GM19395 (cell line): ENCODE data around the gene TAS2R20.
"Not testable (repeated sequence)": the region's sequence is repeated elsewhere in the genome, so short reads cannot be mapped to it uniquely, and the experiment has no call there.

Experiments used
- ATAC-seq: cut with Tn5 transposase; IDR thresholded peaks from one replicate; pipeline ENCODE4 v1.9.1; 2021; ENCODE audit warnings: mild to moderate bottlenecking, moderate library complexity; ENCODE audit not compliant: unreplicated experiment

TAS2R20 gene

GRCh38 chr12:10998204-10998603 lies at the start of gene TAS2R20:
TAS2R20 (minus strand) TSS chr12:10998304; CDS start chr12:10997875, 429 bp downstream.
- ATAC-seq, result no peak

- not testable (repeated sequence) for ATAC-seq
These were observed 43.3 kb upstream of the TAS2R20 start for GRCh38 chr12:11041366-11041765.

- ATAC-seq, result no peak
These were observed 42.1 kb upstream of the TAS2R20 start for GRCh38 chr12:11040162-11040561.

- ATAC-seq, result no peak
These were observed 41.1 kb upstream of the TAS2R20 start for GRCh38 chr12:11039171-11039570.

GRCh38 chr12:11033959-11034358 lies 35.9 kb upstream of the TAS2R20 start:
- not testable (repeated sequence) for ATAC-seq

- ATAC-seq, result no peak
These were observed 33.2 kb upstream of the TAS2R20 start, which contains the start of gene TAS2R31 for GRCh38 chr12:11031307-11031706. TAS2R31 (minus strand) TSS chr12:11031407; CDS start chr12:11031335, 72 bp downstream.

- no peak for ATAC-seq
These were observed 28.0 kb upstream of the TAS2R20 start for GRCh38 chr12:11026118-11026517.

- ATAC-seq, result no peak
These were observed 25.3 kb upstream of the TAS2R20 start for GRCh38 chr12:11023387-11023786.

GRCh38 chr12:11022520-11022919 lies 24.4 kb upstream of the TAS2R20 start, which contains the start of gene TAS2R19:
TAS2R19 (minus strand) TSS chr12:11022620; CDS start chr12:11022571, 49 bp downstream.
- ATAC-seq, result no peak

- ATAC-seq, result no peak
These were observed 18.8 kb upstream of the TAS2R20 start for GRCh38 chr12:11016937-11017336.

GRCh38 chr12:11015775-11016430 lies 17.8 kb upstream of the TAS2R20 start:
- ATAC-seq, result no peak

GRCh38 chr12:11014234-11014633 lies 16.1 kb upstream of the TAS2R20 start:
- ATAC-seq, result no peak

GRCh38 chr12:11007608-11008007 lies 9.5 kb upstream of the TAS2R20 start:
- ATAC-seq, result no peak

GRCh38 chr12:10994307-10994706 lies 3.8 kb downstream of the TAS2R20 start:
- ATAC-seq, result no peak

- ATAC-seq, result no peak
These were observed 9.0 kb downstream of the TAS2R20 start for GRCh38 chr12:10989107-10989506.

- no peak for ATAC-seq
These were observed 11.3 kb downstream of the TAS2R20 start, which contains the start of gene TAS2R50 for GRCh38 chr12:10986812-10987211. TAS2R50 (minus strand) TSS chr12:10986912; CDS start chr12:10986860, 52 bp downstream.

- ATAC-seq, result no peak
These were observed 15.9 kb downstream of the TAS2R20 start for GRCh38 chr12:10982244-10982643.

GRCh38 chr12:10974965-10975364 lies 23.1 kb downstream of the TAS2R20 start:
- no peak for ATAC-seq

- no peak for ATAC-seq
These were observed 29.2 kb downstream of the TAS2R20 start for GRCh38 chr12:10968765-10969456.

- no peak for ATAC-seq
These were observed 30.7 kb downstream of the TAS2R20 start for GRCh38 chr12:10967409-10967808.

- ATAC-seq, result no peak
These were observed 31.8 kb downstream of the TAS2R20 start for GRCh38 chr12:10966314-10966713.

GRCh38 chr12:10965476-10965875 lies 32.6 kb downstream of the TAS2R20 start:
- no peak for ATAC-seq
